Osteocyte (in vitro differentiated cells): ENCODE results near the gene RPTN. TPM values are rescaled to one million over a fixed set of nuclear protein-coding genes. Genes with fewer than 3 reads are reported as not detected.
"Not testable (repeated sequence)": the region's sequence is repeated elsewhere in the genome, so short reads cannot be mapped to it uniquely, and the experiment has no call there.

Experiments used
- DNase-seq: peaks from one replicate; pipeline ENCODE4 v3.0.0; 2021; ENCODE audit warnings: mixed read lengths; ENCODE audit not compliant: unreplicated experiment; ENCODE audit errors: extremely low spot score
- H3K27ac Mint-ChIP-seq: one replicate; pipeline ENCODE4 v1.8.0; 2021; ENCODE audit warnings: mild to moderate bottlenecking, mixed read lengths; ENCODE audit not compliant: unreplicated experiment
- H3K27me3 Mint-ChIP-seq: one replicate; pipeline ENCODE4 v1.8.0; 2021; ENCODE audit warnings: mixed read lengths; ENCODE audit not compliant: unreplicated experiment
- H3K36me3 Mint-ChIP-seq: one replicate; pipeline ENCODE4 v1.8.0; 2021; ENCODE audit warnings: mixed read lengths; ENCODE audit not compliant: unreplicated experiment
- H3K4me1 Mint-ChIP-seq: one replicate; pipeline ENCODE4 v1.8.0; 2021; ENCODE audit warnings: mixed read lengths; ENCODE audit not compliant: unreplicated experiment
- H3K4me3 Mint-ChIP-seq: one replicate; pipeline ENCODE4 v1.8.0; 2021; ENCODE audit warnings: mild to moderate bottlenecking, moderate library complexity, mixed read lengths; ENCODE audit not compliant: unreplicated experiment
- H3K9me3 Mint-ChIP-seq: one replicate; pipeline ENCODE4 v1.8.0; 2021; ENCODE audit warnings: mixed read lengths; ENCODE audit not compliant: unreplicated experiment
- total RNA-seq: library from RNA; stranded (reverse); gene quantifications from 2 replicates; pipeline ENCODE4 v1.2.1, GENCODE V29; 2021
- TF ChIP-seq, protein P1 (sequence below): fragments of 200-600 bp; sonication (generic); IDR thresholded peaks from 2 replicates; pipeline ENCODE4 v1.5.0; 2021; ENCODE audit warnings: antibody characterized with exemption, mild to moderate bottlenecking, moderate library complexity

RPTN gene
- total RNA-seq, 1 donor from 2014 or later, result not detected

DNA sequence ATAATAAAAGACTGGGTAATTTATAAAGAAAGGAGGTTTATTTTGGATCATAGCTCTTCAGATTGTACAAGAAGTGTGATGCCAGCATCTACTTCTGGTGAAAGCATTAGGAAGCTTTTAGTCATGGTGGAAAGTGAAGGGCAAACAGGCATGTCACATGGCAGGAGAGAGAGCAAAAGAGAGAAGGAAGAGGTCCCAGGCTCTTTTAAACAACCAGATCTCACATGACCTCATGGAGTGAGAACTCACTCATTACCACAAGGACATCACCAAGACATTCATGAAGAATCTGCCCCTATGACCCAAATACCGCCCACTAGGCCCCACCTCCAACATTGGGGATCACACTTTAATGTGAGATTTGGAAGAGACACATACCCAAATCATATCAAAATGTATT, 10.0 kb downstream of the RPTN start:
- H3K4me1 Mint-ChIP-seq, result no peaks in the 10 kb centered on the region
- no peak overlapping the region for H3K4me3 Mint-ChIP-seq
- no peaks in the 10 kb centered on the region for H3K9me3 Mint-ChIP-seq
- TF ChIP-seq, protein P1, sequence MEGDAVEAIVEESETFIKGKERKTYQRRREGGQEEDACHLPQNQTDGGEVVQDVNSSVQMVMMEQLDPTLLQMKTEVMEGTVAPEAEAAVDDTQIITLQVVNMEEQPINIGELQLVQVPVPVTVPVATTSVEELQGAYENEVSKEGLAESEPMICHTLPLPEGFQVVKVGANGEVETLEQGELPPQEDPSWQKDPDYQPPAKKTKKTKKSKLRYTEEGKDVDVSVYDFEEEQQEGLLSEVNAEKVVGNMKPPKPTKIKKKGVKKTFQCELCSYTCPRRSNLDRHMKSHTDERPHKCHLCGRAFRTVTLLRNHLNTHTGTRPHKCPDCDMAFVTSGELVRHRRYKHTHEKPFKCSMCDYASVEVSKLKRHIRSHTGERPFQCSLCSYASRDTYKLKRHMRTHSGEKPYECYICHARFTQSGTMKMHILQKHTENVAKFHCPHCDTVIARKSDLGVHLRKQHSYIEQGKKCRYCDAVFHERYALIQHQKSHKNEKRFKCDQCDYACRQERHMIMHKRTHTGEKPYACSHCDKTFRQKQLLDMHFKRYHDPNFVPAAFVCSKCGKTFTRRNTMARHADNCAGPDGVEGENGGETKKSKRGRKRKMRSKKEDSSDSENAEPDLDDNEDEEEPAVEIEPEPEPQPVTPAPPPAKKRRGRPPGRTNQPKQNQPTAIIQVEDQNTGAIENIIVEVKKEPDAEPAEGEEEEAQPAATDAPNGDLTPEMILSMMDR, result no peak
- H3K27me3 Mint-ChIP-seq, result no peaks in the 10 kb centered on the region
- H3K36me3 Mint-ChIP-seq, result no peaks in the 10 kb centered on the region
- H3K27ac Mint-ChIP-seq, result no peak overlapping the region
- DNase-seq, result no peak

DNA sequence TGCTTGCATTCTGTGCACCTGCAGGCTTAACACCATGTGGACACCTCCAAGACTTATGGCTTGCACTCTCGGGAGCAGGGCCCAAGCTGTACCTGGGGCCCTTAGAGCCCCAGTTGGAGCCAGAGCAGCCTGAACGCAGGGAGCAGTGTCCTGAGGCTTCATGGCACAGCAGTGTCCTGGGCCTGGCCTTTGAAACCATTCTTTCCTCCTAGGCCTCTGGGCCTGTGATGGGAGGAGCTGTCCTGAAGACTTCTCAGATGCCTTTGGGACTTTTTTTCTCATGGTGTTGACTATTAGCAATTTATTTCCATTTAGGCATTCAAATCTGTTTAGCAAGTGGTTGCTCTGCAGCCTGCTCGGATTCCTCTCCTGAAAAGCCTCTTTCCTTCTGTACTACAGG, 11.0 kb downstream of the RPTN start:
- H3K4me1 Mint-ChIP-seq, result no peaks in the 10 kb centered on the region
- no peaks in the 10 kb centered on the region for H3K9me3 Mint-ChIP-seq
- H3K27ac Mint-ChIP-seq, result no peak overlapping the region
- H3K36me3 Mint-ChIP-seq, result no peaks in the 10 kb centered on the region
- TF ChIP-seq, protein P1, result no peak
- no peak for DNase-seq
- H3K4me3 Mint-ChIP-seq, result no peak overlapping the region
- H3K27me3 Mint-ChIP-seq, result no peaks in the 10 kb centered on the region

DNA sequence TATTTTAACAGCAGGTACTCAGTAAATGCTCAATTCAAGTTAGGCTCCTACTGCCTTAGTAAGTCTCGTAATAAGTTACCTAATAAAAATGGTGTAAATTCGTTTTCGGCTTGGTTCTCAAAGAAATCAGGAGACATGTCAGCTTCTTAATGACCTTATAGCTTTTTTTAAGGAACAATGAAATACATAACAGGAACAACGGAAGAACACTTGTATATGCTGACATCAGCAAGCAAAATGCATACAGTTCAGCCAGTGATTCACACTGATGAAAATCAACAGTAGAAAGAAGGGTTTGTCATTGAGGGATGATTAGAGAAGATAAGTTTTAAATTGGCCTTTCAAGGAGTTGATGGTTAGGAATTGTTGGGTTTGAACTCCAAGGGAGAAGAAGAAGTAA, 13.3 kb downstream of the RPTN start:
- Mint-ChIP-seq H3K36me3 (no peaks in the 10 kb centered on the region), H3K4me3 (no peak overlapping the region), H3K4me1 (no peaks in the 10 kb centered on the region), H3K9me3 (no peaks in the 10 kb centered on the region), H3K27me3 (peaks cover 2% of the 10 kb centered on the region), H3K27ac (no peak overlapping the region)
- TF ChIP-seq, protein P1, result no peak
- DNase-seq, result no peak

DNA sequence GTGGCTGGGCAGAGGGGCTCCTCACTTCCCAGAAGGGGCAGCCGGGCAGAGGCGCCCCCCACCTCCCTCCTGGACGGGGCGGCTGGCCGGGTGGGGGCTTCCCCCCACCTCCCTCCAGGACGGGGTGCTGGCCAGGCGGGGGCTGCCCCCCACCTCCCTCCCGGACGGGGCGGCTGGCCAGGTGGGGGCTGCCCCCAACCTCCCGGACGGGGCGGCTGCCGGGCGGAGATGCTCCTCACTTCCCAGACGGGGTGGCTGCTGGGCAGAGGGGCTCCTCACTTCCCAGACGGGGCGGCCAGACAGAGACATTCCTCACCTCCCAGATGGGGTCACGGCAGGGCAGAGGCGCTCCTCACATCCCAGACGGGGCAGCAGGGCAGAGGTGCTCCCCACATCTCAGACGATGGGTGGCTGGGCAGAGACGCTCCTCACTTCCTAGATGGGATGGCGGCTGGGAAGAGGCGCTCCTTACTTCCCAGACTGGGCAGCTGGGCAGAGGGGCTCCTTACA, 14.3 kb downstream of the RPTN start:
- not testable (repeated sequence) for H3K4me1 Mint-ChIP-seq, H3K36me3 Mint-ChIP-seq

DNA sequence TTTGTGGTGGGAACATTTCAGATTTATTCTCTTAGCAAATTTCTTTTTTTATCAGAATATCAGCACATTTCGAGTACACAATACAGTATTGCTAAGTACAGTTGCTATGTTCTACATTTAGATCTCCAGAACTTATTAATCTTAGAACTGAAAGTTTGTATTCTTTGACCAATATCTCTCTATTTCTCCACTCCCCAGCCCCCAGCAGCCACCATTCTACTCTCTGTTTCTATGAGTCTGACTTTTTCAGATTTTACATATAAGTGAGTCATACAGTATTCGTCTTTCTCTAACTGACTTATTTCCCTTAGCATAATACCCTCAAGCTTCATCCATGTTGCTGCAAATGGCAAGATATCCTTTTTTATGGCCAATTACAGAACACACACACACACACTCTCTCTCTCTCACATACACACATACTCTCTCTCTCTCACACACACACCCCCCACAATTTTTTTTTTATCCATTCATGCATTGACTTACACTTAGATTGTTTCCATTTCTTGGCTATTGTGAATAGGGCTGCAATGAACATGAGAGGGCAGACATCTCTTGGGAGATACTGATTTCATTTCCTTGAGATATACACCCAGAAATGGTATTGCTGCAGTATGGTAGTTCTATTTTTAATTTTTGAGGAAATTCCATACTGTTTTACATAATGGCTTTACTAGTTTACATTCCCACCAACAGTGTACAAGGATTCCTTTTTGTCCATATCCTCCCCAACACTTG, 15.7 kb downstream of the RPTN start:
- Mint-ChIP-seq H3K36me3 (no peaks in the 10 kb centered on the region), H3K27ac (no peak overlapping the region), H3K27me3 (peaks cover 3% of the 10 kb centered on the region), H3K9me3 (no peaks in the 10 kb centered on the region), H3K4me1 (no peaks in the 10 kb centered on the region), H3K4me3 (no peak overlapping the region)
- TF ChIP-seq, protein P1, result no peak
- DNase-seq, result no peak

More for the DNA sequence above, 14.3 kb downstream of the RPTN start:
- H3K4me3 Mint-ChIP-seq, H3K27me3 Mint-ChIP-seq, H3K27ac Mint-ChIP-seq, H3K9me3 Mint-ChIP-seq, DNase-seq: not testable (repeated sequence)
